HepG2 (cell line): ENCODE results near the gene CSHL1. TPM values are rescaled to one million over a fixed set of nuclear protein-coding genes. Genes with fewer than 3 reads are reported as not detected.
"Not testable (repeated sequence)": the region's sequence is repeated elsewhere in the genome, so short reads cannot be mapped to it uniquely, and the experiment has no call there.

Experiments used
- ATAC-seq: fragments of 200-7000 bp; cut with Tn5 transposase; 3 replicates; pipeline ENCODE4 v1.9.1; 2020; ENCODE audit warnings: mild to moderate bottlenecking, moderate library complexity
- BruUV-seq: library from RNA; stranded (reverse); fragments of 400-500 nt; replicated peaks from 2 replicates; lab custom pipeline; 2021; lab: Mats Ljungman, UMichigan
- CTCF ChIA-PET: fragments of 300-600 bp; formaldehyde crosslinking; extraction: SDS; loops from one replicate; lab custom pipeline; 2021; ENCODE audit warnings: low total read pairs, inconsistent platforms, low intra/inter-chr PET ratio; lab: Yijun Ruan, JAX
- POLR2A ChIA-PET: fragments of 350-600 bp; sonication (Branson Sonifier 250); formaldehyde crosslinking; loops from one replicate; lab custom pipeline; 2020; ENCODE audit warnings: antibody characterized with exemption, inconsistent platforms; lab: Yijun Ruan, JAX
- DNase-seq: peaks from one replicate; pipeline ENCODE4 v3.0.0-alpha.2; 2015; ENCODE audit warnings: low spot score
- FAIRE-seq: peaks from 3 replicates; lab custom pipeline; 2011; peaks lifted over from hg19 to GRCh38; lab: Jason Lieb, UNC
- H2AFZ ChIP-seq: one replicate; pipeline ENCODE4 v1.6.1; 2011; ENCODE audit warnings: low read length, inconsistent platforms
- H3K27ac ChIP-seq: fragments of 300-600 bp; 3 replicates; pipeline ENCODE4 v1.8.0; 2011; ENCODE audit warnings: mixed run types, mild to moderate bottlenecking, mixed read lengths, low read length, inconsistent platforms; ENCODE audit not compliant: insufficient read depth; ENCODE audit errors: extremely low read length
- H3K27me3 ChIP-seq, 2 experiments: fragments of 200-600 bp in 1 of 2; 2 replicates in 1 of 2; 3 replicates in 1 of 2; pipeline versions ENCODE4 v1.6.0 to v1.8.0; 2011; ENCODE audit warnings: low read length in 2 of 2, mild to moderate bottlenecking in 2 of 2, moderate library complexity in 2 of 2, inconsistent platforms in 1 of 2; ENCODE audit not compliant: insufficient read depth in 2 of 2, control insufficient read depth in 1 of 2
- H3K36me3 ChIP-seq, 2 experiments: fragments of 200-600 bp in 1 of 2; replicated peaks in 1 of 2; 2 replicates in 1 of 2; 3 replicates in 1 of 2; pipeline versions ENCODE4 v1.5.1 to v1.8.0; 2011; ENCODE audit warnings: low read length in 2 of 2, inconsistent platforms in 1 of 2; ENCODE audit not compliant: insufficient read depth in 2 of 2, control insufficient read depth in 1 of 2
- H3K4me1 ChIP-seq: 2 replicates; pipeline ENCODE4 v1.5.1; 2012; ENCODE audit warnings: low read length, inconsistent platforms; ENCODE audit not compliant: insufficient read depth
- H3K4me2 ChIP-seq: 2 replicates; pipeline ENCODE4 v1.6.0; 2011; ENCODE audit warnings: low read depth, low read length, inconsistent platforms
- H3K4me3 ChIP-seq, 3 experiments: fragments of 200-600 bp in 1 of 3; sonication (generic), shearing (Covaris generic) in 1 of 3; replicated peaks in 1 of 3; 2 replicates each; pipeline ENCODE4 v1.5.1; 2011 to 2016; ENCODE audit warnings: low read length in 3 of 3, inconsistent platforms in 2 of 3, low read depth in 2 of 3, mild to moderate bottlenecking in 2 of 3, control low read depth in 1 of 3, mixed read lengths in 1 of 3; ENCODE audit not compliant: insufficient read depth in 1 of 3
- H3K79me2 ChIP-seq: one replicate; pipeline ENCODE4 v1.6.1; 2011; ENCODE audit warnings: low read length, inconsistent platforms; ENCODE audit not compliant: insufficient read depth
- H3K9ac ChIP-seq: 2 replicates; pipeline ENCODE4 v1.6.0; 2011; ENCODE audit warnings: mild to moderate bottlenecking, low read depth, low read length, inconsistent platforms; ENCODE audit not compliant: insufficient read depth
- H3K9me3 ChIP-seq: 2 replicates; pipeline ENCODE4 v1.5.1; 2012; ENCODE audit warnings: mild to moderate bottlenecking, low read length
- H4K20me1 ChIP-seq: 2 replicates; pipeline ENCODE4 v1.6.0; 2011; ENCODE audit warnings: inconsistent platforms, mild to moderate bottlenecking, low read length, moderate library complexity; ENCODE audit not compliant: insufficient read depth
- CBX5 ChIP-seq: sonication (generic); formaldehyde crosslinking; IDR thresholded peaks from 2 replicates; pipeline ENCODE4 v1.4.0; 2020; ENCODE audit warnings: missing genetic modification reagents, borderline replicate concordance
- DNMT1 ChIP-seq: sonication (generic); formaldehyde crosslinking; IDR thresholded peaks from 2 replicates; pipeline ENCODE4 v1.5.1; 2020; ENCODE audit warnings: mild to moderate bottlenecking, missing genetic modification reagents
- HDAC1 ChIP-seq: sonication (generic); formaldehyde crosslinking; IDR thresholded peaks from 2 replicates; pipeline ENCODE4 v1.5.1; 2020; ENCODE audit warnings: mild to moderate bottlenecking, missing genetic modification reagents
- HOXA5 ChIP-seq: sonication (generic); formaldehyde crosslinking; IDR thresholded peaks from 2 replicates; pipeline ENCODE4 v1.4.0; 2020; ENCODE audit warnings: missing genetic modification reagents
- NCOR1 ChIP-seq: fragments of 200-600 bp; sonication (generic); IDR thresholded peaks from 2 replicates; pipeline ENCODE4 v1.7.0; 2017; ENCODE audit warnings: antibody characterized with exemption, low read length, borderline replicate concordance
- POGK ChIP-seq: sonication (generic); formaldehyde crosslinking; conservative IDR thresholded peaks from 2 replicates; pipeline ENCODE4 v1.8.0; 2022; ENCODE audit warnings: mild to moderate bottlenecking, moderate library complexity, missing genetic modification reagents
- SNAI1 ChIP-seq: sonication (generic); formaldehyde crosslinking; IDR thresholded peaks from 2 replicates; pipeline ENCODE4 v1.5.0; 2020; ENCODE audit warnings: mild to moderate bottlenecking, missing genetic modification reagents, borderline replicate concordance
- ZBTB44 ChIP-seq: sonication (generic); formaldehyde crosslinking; IDR thresholded peaks from 2 replicates; pipeline ENCODE4 v1.4.0; 2020; ENCODE audit warnings: missing genetic modification reagents
- ZBTB7B ChIP-seq: sonication (generic); formaldehyde crosslinking; IDR thresholded peaks from 2 replicates; pipeline ENCODE4 v1.4.0; 2020; ENCODE audit warnings: missing genetic modification reagents
- ZNF484 ChIP-seq: sonication (generic); formaldehyde crosslinking; IDR thresholded peaks from 2 replicates; pipeline ENCODE4 v1.5.1; 2020; ENCODE audit warnings: mild to moderate bottlenecking, low read depth, missing genetic modification reagents, borderline replicate concordance
- ZNF644 ChIP-seq: IDR thresholded peaks from 2 replicates; pipeline ENCODE4 v1.6.1; 2016; ENCODE audit warnings: low read depth
- WGBS: methylation state at CpG from one replicate; pipeline ENCODE4 v1.1.6; 2017; ENCODE audit warnings: low lambda C conversion rate; 5-methylcytosine and 5-hydroxymethylcytosine counted together
- in situ Hi-C: cut with HindIII; loops from 2 replicates; pipeline ENCODE4 v1.10.0; 2017; ENCODE audit warnings: low pct_unique_long_range_greater_than_20kb; ENCODE audit not compliant: extremely low pct_ligation_motif_present
- intact Hi-C: fragments of 100-400 bp; cut with micrococcal nuclease; formaldehyde crosslinking; loops from one replicate; pipeline ENCODE4 v1.10.0; 2022; ENCODE audit not compliant: unreplicated experiment
- polyA plus RNA-seq, 8 experiments: library from polyadenylated mRNA; depleted of rRNA in 3 of 8; stranded (reverse) in 7 of 8; unstranded in 1 of 8; fragments of >200 nt; fragmentation: Illumina TruSeq in 4 of 8; extraction: Trizol in 4 of 8; gene quantifications; 2 replicates each; pipeline versions ENCODE4 v1.2.1 to v1.2.3, GENCODE V29; 2011 to 2016; ENCODE audit warnings: low read depth in 4 of 8, missing spikeins in 1 of 8, mixed read lengths in 1 of 8; ENCODE audit not compliant: insufficient read depth in 1 of 8
- total RNA-seq, 5 experiments: library from RNA; depleted of rRNA; stranded (reverse); fragments of >200 nt; fragmentation: Illumina TruSeq; extraction: Trizol; gene quantifications; 2 replicates each; pipeline ENCODE4 v1.2.3, GENCODE V29; 2016; ENCODE audit warnings: low read depth in 1 of 5

The CSHL1 gene
- total and polyA plus RNA-seq, 2 of the 13 experiments (the other 11 are each of a cell fraction or from before 2014, with no cell fraction given), result not detected

GRCh38 chr17:63917206-63917605, 6.1 kb upstream of the CSHL1 start:
- DNase-seq, H2AFZ ChIP-seq, CTCF ChIA-PET, H3K9me3 ChIP-seq, H3K9ac ChIP-seq, H3K27ac ChIP-seq, POLR2A ChIA-PET, BruUV-seq, in situ Hi-C loops, ATAC-seq, H3K79me2 ChIP-seq, H3K4me2 ChIP-seq, FAIRE-seq, H3K4me3 ChIP-seq, H3K36me3 ChIP-seq, H4K20me1 ChIP-seq: not testable (repeated sequence)
- H3K27me3 ChIP-seq, result peaks cover 1 to 33% of the 10 kb centered on the region in 2 experiments; a peak in 3 of 5 replicates
- WGBS, result 55% methylated on average over 10 of the region's 11 CpGs
- peaks cover 20% of the 10 kb centered on the region for H3K4me1 ChIP-seq
- intact Hi-C loops, result loop anchor here (5.0 to 10.0 kb wide), 3 partner anchors 75 to 218 kb away; partner anchors contain the start of gene ERN1

GRCh38 chr17:63916566-63917185, 5.6 kb upstream of the CSHL1 start:
- H2AFZ ChIP-seq, result no peak overlapping the region
- no TSS peak for BruUV-seq
- H3K4me2 ChIP-seq, result no peak overlapping the region
- H3K9me3 ChIP-seq, result no peaks in the 10 kb centered on the region
- ATAC-seq (no peak), FAIRE-seq (no peak)
- no peaks in the 10 kb centered on the region for H3K79me2 ChIP-seq
- CTCF ChIA-PET, result no interaction called here
- H3K27me3 ChIP-seq, result peaks cover 1 to 33% of the 10 kb centered on the region in 2 experiments; a peak in 3 of 5 replicates
- 9% methylated on average over 12 of the region's 12 CpGs for WGBS
- no peak overlapping the region for H3K4me3 ChIP-seq
- in situ Hi-C loops (no loop called here), intact Hi-C loops (loop anchor here (5.0 to 10.0 kb wide), 3 partner anchors 76 to 218 kb away; partner anchors contain the start of gene ERN1)
- H3K4me1 ChIP-seq, result peaks cover 25% of the 10 kb centered on the region
- TF ChIP-seq ZBTB7B (CRISPR knock-in tag) (no peak), HDAC1 (CRISPR knock-in tag) (no peak), SNAI1 (CRISPR knock-in tag) (no peak), CBX5 (CRISPR knock-in tag) (no peak), ZBTB44 (CRISPR knock-in tag) (no peak), HOXA5 (no peak), ZNF644 (CRISPR knock-in tag) (no peak), DNMT1 (CRISPR knock-in tag) (no peak), NCOR1 (no peak), ZNF484 (CRISPR knock-in tag) (no peak), POGK (no peak)
- TF ChIP-seq, all 625 proteins: peak for 0
- Histone ChIP-seq H4K20me1 (no peaks in the 10 kb centered on the region), H3K27ac (no peak overlapping the region), H3K9ac (no peak overlapping the region), H3K36me3 (no peaks in the 10 kb centered on the region)
- POLR2A ChIA-PET, result no interaction called here
- no peak for DNase-seq
